ENCODE measurements around the gene PHF21A. TPM values are rescaled to one million over a fixed set of nuclear protein-coding genes. Genes with fewer than 3 reads are reported as not detected.

PHF21A gene
- total RNA-seq, 1 experiment from 2014 or later = 20.5 TPM

GRCh38 chr11:45899448-45900174 lies 221.6 kb downstream of the PHF21A start:
- Mint-ChIP-seq H3K4me3 (ENCODE audit: low read depth, unreplicated experiment) (peak overlapping the region; percentile 69), H3K27ac (ENCODE audit: unreplicated experiment) (no peak overlapping the region), H3K27me3 (ENCODE audit: unreplicated experiment) (peaks cover 38% of the 10 kb centered on the region), H3K4me1 (ENCODE audit: low read depth, unreplicated experiment) (peaks cover 10% of the 10 kb centered on the region), H3K9me3 (ENCODE audit: low read depth, unreplicated experiment) (no peaks in the 10 kb centered on the region), H3K36me3 (ENCODE audit: insufficient read depth, unreplicated experiment) (peaks cover 25% of the 10 kb centered on the region)
- TF ChIP-seq, protein P1, sequence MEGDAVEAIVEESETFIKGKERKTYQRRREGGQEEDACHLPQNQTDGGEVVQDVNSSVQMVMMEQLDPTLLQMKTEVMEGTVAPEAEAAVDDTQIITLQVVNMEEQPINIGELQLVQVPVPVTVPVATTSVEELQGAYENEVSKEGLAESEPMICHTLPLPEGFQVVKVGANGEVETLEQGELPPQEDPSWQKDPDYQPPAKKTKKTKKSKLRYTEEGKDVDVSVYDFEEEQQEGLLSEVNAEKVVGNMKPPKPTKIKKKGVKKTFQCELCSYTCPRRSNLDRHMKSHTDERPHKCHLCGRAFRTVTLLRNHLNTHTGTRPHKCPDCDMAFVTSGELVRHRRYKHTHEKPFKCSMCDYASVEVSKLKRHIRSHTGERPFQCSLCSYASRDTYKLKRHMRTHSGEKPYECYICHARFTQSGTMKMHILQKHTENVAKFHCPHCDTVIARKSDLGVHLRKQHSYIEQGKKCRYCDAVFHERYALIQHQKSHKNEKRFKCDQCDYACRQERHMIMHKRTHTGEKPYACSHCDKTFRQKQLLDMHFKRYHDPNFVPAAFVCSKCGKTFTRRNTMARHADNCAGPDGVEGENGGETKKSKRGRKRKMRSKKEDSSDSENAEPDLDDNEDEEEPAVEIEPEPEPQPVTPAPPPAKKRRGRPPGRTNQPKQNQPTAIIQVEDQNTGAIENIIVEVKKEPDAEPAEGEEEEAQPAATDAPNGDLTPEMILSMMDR (IDR thresholded peaks at IDR 0.05; ENCODE audit: unreplicated experiment) = no peak
- intact Hi-C loops (cut with micrococcal nuclease; ENCODE audit: unreplicated experiment) = no loop called here
- DNase-seq = peak; percentile 87
- BruUV-seq (replicated peaks) = no TSS peak
- CTCF ChIA-PET = no interaction called here

DNA sequence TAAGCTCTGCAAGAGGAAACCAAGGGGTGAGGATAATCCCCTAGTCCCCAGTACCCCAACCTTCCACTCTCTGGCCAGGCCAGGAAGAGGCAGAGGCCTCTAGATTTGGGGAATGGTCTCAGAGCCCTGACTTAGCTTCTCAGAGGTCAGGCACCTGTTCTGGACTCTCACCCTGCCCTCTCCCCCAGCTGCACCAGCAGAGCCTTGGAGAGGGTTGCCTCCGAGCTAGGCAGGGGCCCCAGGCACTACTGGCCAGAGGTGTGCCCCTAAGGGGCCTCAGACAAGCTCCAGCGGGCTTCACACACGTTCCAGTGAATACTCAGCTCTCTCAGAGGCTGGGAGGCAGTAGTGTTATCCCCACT lies 222.2 kb downstream of the PHF21A start:
- CTCF ChIA-PET = interaction anchor here (0.8 kb wide), 1 partner anchor 26 kb away, joined by 3 read pairs; no protein-coding TSS in a partner anchor
- H3K36me3 Mint-ChIP-seq (ENCODE audit: insufficient read depth, unreplicated experiment) = peaks cover 25% of the 10 kb centered on the region

DNA sequence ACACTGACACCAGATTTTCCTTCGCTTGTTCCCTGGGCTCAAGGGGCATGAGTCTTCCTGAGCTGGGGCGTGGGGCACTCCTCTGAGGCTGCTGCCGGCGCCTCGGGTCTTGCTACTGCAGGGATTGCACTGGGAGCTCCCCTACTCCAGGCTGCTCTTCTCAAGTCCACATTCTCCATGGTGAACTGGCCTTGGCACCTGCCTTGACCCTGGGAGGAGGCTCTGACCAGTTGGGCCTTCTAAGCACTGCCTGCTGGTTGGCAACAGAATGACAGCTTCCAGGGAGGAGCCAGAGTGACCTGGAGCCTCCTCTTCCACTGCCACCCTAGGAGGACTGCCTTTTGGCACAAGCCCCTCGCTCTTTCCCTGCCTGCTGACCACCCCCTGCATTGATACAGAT lies 223.7 kb downstream of the PHF21A start:
- CTCF ChIA-PET = interaction anchor here (1.6 kb wide), 1 partner anchor 121 kb away, joined by 4 read pairs; no protein-coding TSS in a partner anchor
- TF ChIP-seq, protein P1 (IDR thresholded peaks at IDR 0.05; ENCODE audit: unreplicated experiment) = no peak
- intact Hi-C loops (cut with micrococcal nuclease; ENCODE audit: unreplicated experiment) = no loop called here
- Mint-ChIP-seq H3K36me3 (ENCODE audit: insufficient read depth, unreplicated experiment) (peaks cover 25% of the 10 kb centered on the region), H3K27me3 (ENCODE audit: unreplicated experiment) (peaks cover 54% of the 10 kb centered on the region), H3K27ac (ENCODE audit: unreplicated experiment) (no peak overlapping the region), H3K4me1 (ENCODE audit: low read depth, unreplicated experiment) (peaks cover 10% of the 10 kb centered on the region), H3K4me3 (ENCODE audit: low read depth, unreplicated experiment) (no peak overlapping the region), H3K9me3 (ENCODE audit: low read depth, unreplicated experiment) (no peaks in the 10 kb centered on the region)
- DNase-seq = no peak
- BruUV-seq (replicated peaks) = no TSS peak

More for the DNA sequence above, 222.2 kb downstream of the PHF21A start:
- H3K27me3 Mint-ChIP-seq (ENCODE audit: unreplicated experiment) = peaks cover 41% of the 10 kb centered on the region
- no peak for DNase-seq
- no peaks in the 10 kb centered on the region for H3K9me3 Mint-ChIP-seq (ENCODE audit: low read depth, unreplicated experiment)
- peak overlapping the region; percentile 69 for H3K4me3 Mint-ChIP-seq (ENCODE audit: low read depth, unreplicated experiment)
- no peak overlapping the region for H3K27ac Mint-ChIP-seq (ENCODE audit: unreplicated experiment)
- peaks cover 10% of the 10 kb centered on the region for H3K4me1 Mint-ChIP-seq (ENCODE audit: low read depth, unreplicated experiment)
- TF ChIP-seq, protein P1 (IDR thresholded peaks at IDR 0.05; ENCODE audit: unreplicated experiment) = no peak
- intact Hi-C loops (cut with micrococcal nuclease; ENCODE audit: unreplicated experiment) = no loop called here
- BruUV-seq (replicated peaks) = no TSS peak

DNA sequence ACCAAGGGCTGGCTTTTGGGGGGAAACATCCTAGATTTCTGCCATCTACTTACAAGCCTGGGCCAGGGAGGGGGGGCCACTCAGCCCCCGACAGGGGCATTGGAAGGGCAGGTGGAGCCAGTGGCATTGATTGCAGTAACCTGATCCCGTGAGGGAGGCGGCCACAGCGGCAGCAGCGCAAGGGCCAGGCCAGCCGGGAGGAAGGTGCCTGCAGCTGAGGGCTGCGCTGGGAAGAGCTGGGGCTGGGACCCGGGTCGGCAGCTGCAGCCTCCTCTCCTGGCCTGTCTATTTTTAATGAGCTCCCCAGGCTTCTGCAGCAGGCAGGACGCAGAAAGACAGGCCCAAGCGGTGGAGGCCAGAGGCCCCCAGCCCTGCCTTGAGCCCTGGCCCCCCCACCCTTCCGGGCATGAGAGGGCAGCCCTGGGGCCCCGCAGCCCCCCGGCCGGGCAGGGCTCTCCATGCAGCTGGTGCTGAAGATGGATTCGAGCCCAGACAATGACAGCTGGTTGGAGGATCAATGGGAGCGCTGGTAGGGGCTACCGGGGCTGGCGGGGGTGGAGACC lies 224.8 kb downstream of the PHF21A start:
- peak; percentile 68 for DNase-seq
- CTCF ChIA-PET = interaction anchor here (1.6 kb wide), 1 partner anchor 122 kb away, joined by 4 read pairs; no protein-coding TSS in a partner anchor
- Mint-ChIP-seq H3K36me3 (ENCODE audit: insufficient read depth, unreplicated experiment) (peaks cover 25% of the 10 kb centered on the region), H3K27me3 (ENCODE audit: unreplicated experiment) (peaks cover 63% of the 10 kb centered on the region), H3K4me1 (ENCODE audit: low read depth, unreplicated experiment) (peaks cover 10% of the 10 kb centered on the region), H3K4me3 (ENCODE audit: low read depth, unreplicated experiment) (no peak overlapping the region), H3K9me3 (ENCODE audit: low read depth, unreplicated experiment) (no peaks in the 10 kb centered on the region), H3K27ac (ENCODE audit: unreplicated experiment) (no peak overlapping the region)
- TF ChIP-seq, protein P1 (IDR thresholded peaks at IDR 0.05; ENCODE audit: unreplicated experiment) = no peak
- BruUV-seq (replicated peaks) = no TSS peak
- intact Hi-C loops (cut with micrococcal nuclease; ENCODE audit: unreplicated experiment) = loop anchor here (1.0 kb wide), 1 partner anchor 21 kb away; no protein-coding TSS in a partner anchor

All from Calu3 (cell line).